Esophagus squamous epithelium (tissue), 5 donors: ENCODE results near the gene TANC1. TPM values are rescaled to one million over a fixed set of nuclear protein-coding genes. Genes with fewer than 3 reads are reported as not detected.

Source experiments
- DNase-seq: peaks from one replicate; lab custom pipeline; 2025; lab: John Stamatoyannopoulos, UW
- H3K27ac ChIP-seq, 4 donors: fragments of 200-600 bp; sonication (generic); one replicate each; pipeline ENCODE4 v1.5.1; 2016 to 2019; ENCODE audit warnings: mild to moderate bottlenecking in 1 of 4
- H3K27me3 ChIP-seq, 4 donors: fragments of 200-600 bp; sonication (generic); 1 replicate in 3 of 4; 2 replicates in 1 of 4; pipeline versions ENCODE4 v1.5.1 to v1.6.0; 2017 to 2021; ENCODE audit warnings: antibody characterized with exemption in 1 of 4
- H3K36me3 ChIP-seq, 3 donors: fragments of 200-600 bp; sonication (generic); one replicate each; pipeline ENCODE4 v1.5.1; 2016 to 2019
- H3K4me1 ChIP-seq, 3 donors: fragments of 200-600 bp; sonication (generic); one replicate each; pipeline ENCODE4 v1.5.1; 2017 to 2019
- H3K4me3 ChIP-seq, 4 donors: fragments of 200-600 bp; sonication (generic); 1 replicate in 3 of 4; 2 replicates in 1 of 4; pipeline ENCODE4 v1.5.1; 2016 to 2019; ENCODE audit warnings: mild to moderate bottlenecking in 2 of 4, moderate library complexity in 1 of 4
- H3K9me3 ChIP-seq, 3 donors: fragments of 200-600 bp; sonication (generic); one replicate each; pipeline ENCODE4 v1.5.1; 2016 to 2019
- POLR2A ChIP-seq, 4 donors: fragments of 450-650 bp; IDR thresholded peaks; one replicate each; pipeline ENCODE4 v1.6.1; 2017; ENCODE audit warnings: antibody characterized with exemption in 4 of 4, mild to moderate bottlenecking in 4 of 4, moderate library complexity in 3 of 4
- WGBS, 2 donors: methylation state at CpG; one replicate each; pipeline ENCODE4 v1.1.5; 2018; 5-methylcytosine and 5-hydroxymethylcytosine counted together
- intact Hi-C: fragments of 100-400 bp; cut with DNase I; formaldehyde crosslinking; loops from one replicate; pipeline ENCODE4 v1.15.0; 2022
- total RNA-seq, 4 donors: library from RNA; depleted of rRNA; stranded (reverse); fragments of >200 nt; gene quantifications; one replicate each; pipeline ENCODE4 v1.1.0, GENCODE V29; 2016
- TF ChIP-seq, protein P1 (sequence below), 6 experiments: fragments of 450-650 bp in 4 of 6; fragments of 200-600 bp in 2 of 6; sonication (generic) in 2 of 6; IDR thresholded peaks; one replicate each; pipeline ENCODE4 v1.5.1; 2016 to 2019; ENCODE audit warnings: antibody characterized with exemption in 6 of 6, mild to moderate bottlenecking in 4 of 6, moderate library complexity in 4 of 6
- donor health status: DM: yes; HTN: yes; CAD: no.

TANC1 gene
- total RNA-seq, 4 donors from 2014 or later: 29.4 to 54.5 (median 42.2) TPM

GRCh38 chr2:159153951-159154350, 185.5 kb downstream of the TANC1 start:
- peaks cover 0 to 25% (median 0%) of the 10 kb centered on the region in 3 donors for H3K36me3 ChIP-seq
- no peak for DNase-seq
- H3K9me3 ChIP-seq: no peaks in the 10 kb centered on the region
- H3K4me1 ChIP-seq: peaks cover 28 to 99% (median 43%) of the 10 kb centered on the region in 3 donors
- 71 to 74% methylated on average over 2 of the region's 2 CpGs for WGBS, 2 donors
- H3K27ac ChIP-seq: peak overlapping the region; percentile 74 to 92 (median 88)
- intact Hi-C loops: no loop called here
- TF ChIP-seq, protein P1, sequence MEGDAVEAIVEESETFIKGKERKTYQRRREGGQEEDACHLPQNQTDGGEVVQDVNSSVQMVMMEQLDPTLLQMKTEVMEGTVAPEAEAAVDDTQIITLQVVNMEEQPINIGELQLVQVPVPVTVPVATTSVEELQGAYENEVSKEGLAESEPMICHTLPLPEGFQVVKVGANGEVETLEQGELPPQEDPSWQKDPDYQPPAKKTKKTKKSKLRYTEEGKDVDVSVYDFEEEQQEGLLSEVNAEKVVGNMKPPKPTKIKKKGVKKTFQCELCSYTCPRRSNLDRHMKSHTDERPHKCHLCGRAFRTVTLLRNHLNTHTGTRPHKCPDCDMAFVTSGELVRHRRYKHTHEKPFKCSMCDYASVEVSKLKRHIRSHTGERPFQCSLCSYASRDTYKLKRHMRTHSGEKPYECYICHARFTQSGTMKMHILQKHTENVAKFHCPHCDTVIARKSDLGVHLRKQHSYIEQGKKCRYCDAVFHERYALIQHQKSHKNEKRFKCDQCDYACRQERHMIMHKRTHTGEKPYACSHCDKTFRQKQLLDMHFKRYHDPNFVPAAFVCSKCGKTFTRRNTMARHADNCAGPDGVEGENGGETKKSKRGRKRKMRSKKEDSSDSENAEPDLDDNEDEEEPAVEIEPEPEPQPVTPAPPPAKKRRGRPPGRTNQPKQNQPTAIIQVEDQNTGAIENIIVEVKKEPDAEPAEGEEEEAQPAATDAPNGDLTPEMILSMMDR (IDR thresholded peaks at IDR 0.05): no peak
- no peak for TF ChIP-seq POLR2A (IDR thresholded peaks at IDR 0.05)
- no peaks in the 10 kb centered on the region for H3K27me3 ChIP-seq
- H3K4me3 ChIP-seq: no peak overlapping the region

GRCh38 chr2:159154366-159154765, 185.9 kb downstream of the TANC1 start:
- Histone ChIP-seq H3K9me3 (no peaks in the 10 kb centered on the region), H3K4me3 (no peak overlapping the region), H3K27ac (peak overlapping the region; percentile 74 to 92 (median 88)), H3K36me3 (peaks cover 0 to 21% (median 0%) of the 10 kb centered on the region in 3 donors), H3K4me1 (peaks cover 28 to 97% (median 43%) of the 10 kb centered on the region in 3 donors), H3K27me3 (no peaks in the 10 kb centered on the region)
- no peak for TF ChIP-seq POLR2A (IDR thresholded peaks at IDR 0.05)
- TF ChIP-seq, protein P1 (IDR thresholded peaks at IDR 0.05): no peak
- no peak for DNase-seq
- WGBS, 2 donors: 71 to 92% methylated on average over 1 of the region's 1 CpG
- intact Hi-C loops: no loop called here

GRCh38 chr2:159155320-159155719, 186.9 kb downstream of the TANC1 start:
- Histone ChIP-seq H3K9me3 (no peaks in the 10 kb centered on the region), H3K27ac (peak overlapping the region; percentile 85 to 92 (median 88)), H3K36me3 (peaks cover 0 to 13% (median 0%) of the 10 kb centered on the region in 3 donors), H3K4me1 (peaks cover 28 to 95% (median 43%) of the 10 kb centered on the region in 3 donors), H3K4me3 (peak overlapping the region in 2 of 4 donors; percentile 22 to 24), H3K27me3 (no peaks in the 10 kb centered on the region)
- intact Hi-C loops: no loop called here
- peak in 1 of 4 donors; percentile 15 for TF ChIP-seq POLR2A (IDR thresholded peaks at IDR 0.05)
- TF ChIP-seq, protein P1 (IDR thresholded peaks at IDR 0.05): peak in 2 of 6 experiments; percentile 27 to 46
- no peak for DNase-seq
- 37 to 68% methylated on average over 5 to 6 of the region's 6 CpGs for WGBS, 2 donors

DNA sequence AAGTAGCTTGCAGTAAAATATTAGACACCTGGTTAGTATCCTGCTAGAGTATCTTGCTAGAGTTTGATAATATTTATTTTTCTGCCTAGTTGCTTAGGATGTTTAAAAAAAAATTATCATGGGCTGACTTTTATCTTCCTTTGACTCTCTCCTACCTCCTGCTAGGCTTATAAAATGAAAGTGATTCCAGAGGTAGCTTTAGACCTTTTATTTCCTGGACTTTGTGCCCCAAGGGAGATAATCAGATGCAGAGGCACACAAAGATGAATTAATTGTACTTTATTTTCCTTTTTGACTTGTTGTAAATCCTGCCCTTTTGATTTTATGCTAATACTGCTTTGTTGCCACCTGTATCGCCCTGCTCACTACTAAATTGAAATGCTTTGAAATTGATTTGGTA, 187.4 kb downstream of the TANC1 start:
- peaks cover 28 to 95% (median 41%) of the 10 kb centered on the region in 3 donors for H3K4me1 ChIP-seq
- peak overlapping the region; percentile 85 to 92 (median 88) for H3K27ac ChIP-seq
- no peaks in the 10 kb centered on the region for H3K9me3 ChIP-seq
- WGBS, 2 donors: 45 to 48% methylated on average over 1 of the region's 1 CpG
- intact Hi-C loops: no loop called here
- H3K36me3 ChIP-seq: peaks cover 0 to 12% (median 0%) of the 10 kb centered on the region in 3 donors
- no peak for DNase-seq
- H3K4me3 ChIP-seq: peak overlapping the region in 3 of 4 donors; percentile 4 to 24 (median 22)
- TF ChIP-seq, protein P1 (IDR thresholded peaks at IDR 0.05): no peak
- no peak for TF ChIP-seq POLR2A (IDR thresholded peaks at IDR 0.05)
- H3K27me3 ChIP-seq: no peaks in the 10 kb centered on the region

DNA sequence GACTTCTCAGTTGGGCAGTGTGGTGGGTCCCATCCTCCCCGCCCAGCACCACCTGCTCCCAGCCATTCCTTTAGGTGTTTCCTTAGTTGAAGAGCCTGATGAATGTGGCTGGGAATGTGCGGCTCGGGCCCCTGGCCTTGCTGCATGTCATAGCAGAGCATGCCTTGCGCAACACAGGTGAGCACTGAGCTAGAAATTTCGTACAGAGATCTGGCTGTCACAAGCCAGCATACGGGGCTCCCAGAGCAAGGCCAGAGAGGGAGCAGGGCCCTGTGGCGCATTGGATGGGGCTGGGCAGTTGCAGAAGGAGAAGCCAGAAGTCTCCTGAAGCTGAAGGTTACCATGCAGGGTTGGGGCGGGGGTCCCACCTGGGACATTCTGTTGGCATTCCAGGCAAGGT, 188.4 kb downstream of the TANC1 start:
- intact Hi-C loops: no loop called here

More for the DNA sequence above, 188.4 kb downstream of the TANC1 start:
- H3K36me3 ChIP-seq: peaks cover 0 to 14% (median 4%) of the 10 kb centered on the region in 3 donors
- DNase-seq: no peak
- WGBS, 2 donors: 35 to 82% methylated on average over 2 to 3 of the region's 8 CpGs
- peak overlapping the region; percentile 85 to 92 (median 88) for H3K27ac ChIP-seq
- H3K4me3 ChIP-seq: no peak overlapping the region
- no peaks in the 10 kb centered on the region for H3K27me3 ChIP-seq
- H3K4me1 ChIP-seq: peaks cover 28 to 87% (median 41%) of the 10 kb centered on the region in 3 donors
- TF ChIP-seq, protein P1 (IDR thresholded peaks at IDR 0.05): no peak
- TF ChIP-seq POLR2A (IDR thresholded peaks at IDR 0.05): no peak
- no peaks in the 10 kb centered on the region for H3K9me3 ChIP-seq
